HG02759 (cell line): ENCODE results near the gene CBFA2T2.
A peak's percentile ranks its signal among the peaks of the same experiment; 100 is the strongest.
"Not testable (repeated sequence)": the region's sequence is repeated elsewhere in the genome, so short reads cannot be mapped to it uniquely, and the experiment has no call there.

ENCODE experiments used
- ATAC-seq: cut with Tn5 transposase; IDR thresholded peaks from one replicate; pipeline ENCODE4 v1.9.1; 2021; ENCODE audit warnings: mild to moderate bottlenecking, moderate library complexity; ENCODE audit not compliant: unreplicated experiment

CBFA2T2 gene

DNA sequence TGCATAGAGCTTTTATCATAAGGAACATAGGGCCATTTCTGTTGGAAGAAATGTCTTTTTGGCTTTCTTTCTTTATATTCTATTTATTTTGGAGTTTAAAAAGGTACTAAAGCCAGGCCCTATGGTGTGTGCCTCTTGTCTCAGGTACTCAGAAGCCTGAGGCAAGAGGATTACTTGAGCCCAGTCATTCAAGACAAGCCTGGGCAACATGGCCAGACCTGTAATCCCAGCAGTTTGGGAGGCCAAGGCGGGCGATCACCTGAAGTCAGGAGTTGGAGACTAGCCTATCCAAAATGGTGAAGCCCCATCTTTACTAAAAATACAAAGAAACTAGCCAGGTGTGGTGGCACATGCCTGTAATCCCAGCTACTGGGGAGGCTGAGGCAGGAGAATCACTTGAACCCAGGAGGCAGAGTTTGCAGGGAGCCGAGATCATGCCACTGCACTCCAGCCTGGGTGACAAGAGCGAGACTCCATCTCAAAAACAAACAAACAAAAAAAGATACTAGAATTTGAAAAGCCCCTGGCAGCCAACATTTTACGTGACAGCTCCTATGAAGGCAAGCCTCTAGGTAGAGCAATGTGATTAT is 80.0 kb downstream of the CBFA2T2 start:
- ATAC-seq, result no peak

DNA sequence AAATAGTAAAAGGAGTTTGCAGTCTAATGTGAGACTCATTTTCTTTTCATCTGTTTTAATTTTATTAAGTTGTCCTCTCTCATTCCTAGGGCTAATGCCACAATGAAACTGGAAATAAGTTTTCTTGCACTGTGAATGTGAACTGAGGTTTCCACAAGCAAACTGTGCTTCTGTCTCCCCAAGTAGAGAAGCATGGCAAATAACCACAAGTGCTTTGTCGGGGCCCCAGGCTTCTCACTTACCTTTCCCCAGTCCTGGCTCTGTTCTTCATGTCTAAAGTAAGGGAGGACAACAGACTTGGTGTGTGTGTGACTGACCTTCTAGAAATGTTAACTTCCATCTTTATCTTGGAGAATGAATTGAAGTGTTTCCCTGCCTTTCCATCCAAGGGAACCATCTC is 80.8 kb downstream of the CBFA2T2 start:
- ATAC-seq, result no peak

DNA sequence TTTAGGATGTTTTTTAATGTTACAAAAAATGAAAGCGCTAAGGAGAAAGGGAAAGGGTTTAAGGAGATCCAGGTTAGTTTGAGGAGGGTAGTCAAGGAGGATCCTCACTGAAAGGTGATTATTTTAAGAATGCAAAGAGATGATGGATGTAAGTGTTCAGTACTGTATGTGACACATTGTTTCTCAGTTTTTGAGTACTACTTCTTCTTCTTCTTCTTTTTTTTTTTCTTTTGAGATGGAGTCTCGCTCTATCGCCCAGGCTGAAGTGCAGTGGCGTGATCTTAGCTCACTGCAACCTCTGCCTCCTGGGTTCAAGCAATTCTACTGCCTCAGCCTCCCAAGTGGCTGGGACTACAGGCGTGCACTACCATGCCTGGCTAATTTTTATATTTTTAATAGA is 83.4 kb downstream of the CBFA2T2 start:
- ATAC-seq, result not testable (repeated sequence)

GRCh38 chr20:33575282-33575681 is 85.4 kb downstream of the CBFA2T2 start:
- no peak for ATAC-seq

GRCh38 chr20:33576432-33577125 is 86.7 kb downstream of the CBFA2T2 start:
- ATAC-seq, result no peak

DNA sequence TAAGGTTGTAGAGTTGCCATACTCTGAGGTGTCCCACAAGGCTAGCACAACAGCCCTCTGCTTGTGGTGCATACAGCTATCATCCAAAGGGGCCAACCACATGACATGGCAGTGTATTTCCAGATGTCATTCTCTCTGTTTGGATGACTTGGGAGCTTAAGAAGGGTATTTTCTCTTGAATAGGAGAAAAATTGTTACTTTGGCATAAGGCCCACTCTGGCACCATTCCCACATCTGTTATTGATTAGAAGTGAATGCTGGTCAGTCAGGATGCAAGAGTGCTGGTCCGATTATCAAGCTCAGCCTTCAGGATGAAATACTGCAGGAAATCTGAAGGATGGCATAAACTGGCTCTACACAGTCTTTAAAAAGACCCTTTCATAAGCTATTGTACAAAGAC is 88.6 kb downstream of the CBFA2T2 start:
- no peak for ATAC-seq

GRCh38 chr20:33583143-33583542 is 93.2 kb downstream of the CBFA2T2 start:
- ATAC-seq, result no peak

DNA sequence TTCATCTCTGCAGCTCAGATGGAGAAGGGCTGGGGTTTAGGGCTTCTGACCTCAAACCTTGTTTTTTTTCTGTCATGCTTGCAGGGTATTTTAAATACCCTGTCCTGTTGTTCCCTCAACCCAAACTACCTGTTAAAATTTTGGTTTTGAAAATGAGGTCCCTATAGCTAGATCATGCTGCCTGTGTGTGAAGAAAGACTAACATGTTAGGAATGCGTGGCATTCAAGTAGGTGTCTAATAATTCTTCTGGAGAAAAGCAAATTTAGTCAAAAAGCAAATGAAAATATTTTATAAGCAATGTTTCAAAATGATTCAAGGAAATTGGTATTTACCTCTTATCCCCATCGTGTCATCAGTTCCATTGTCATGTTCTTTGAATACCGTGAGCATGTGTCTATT is 95.1 kb downstream of the CBFA2T2 start:
- ATAC-seq, result no peak

DNA sequence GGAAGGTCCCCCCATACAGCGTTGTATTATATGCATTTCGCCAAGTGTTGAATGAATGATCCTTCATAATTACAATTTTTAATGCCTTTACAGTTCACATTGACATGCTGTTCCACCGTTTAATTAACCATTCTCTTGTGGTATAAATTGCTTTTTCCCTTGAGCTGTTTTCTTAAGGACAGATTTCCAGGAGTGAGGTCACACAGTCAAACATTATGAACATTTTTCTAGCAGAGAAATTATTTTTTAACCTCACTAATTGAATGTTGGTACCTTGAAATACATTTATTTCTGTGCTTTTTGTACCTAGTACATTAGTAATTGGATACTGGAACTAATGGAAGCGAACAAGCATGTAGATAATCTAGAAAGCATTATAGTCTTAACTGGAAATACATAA is 95.5 kb downstream of the CBFA2T2 start:
- ATAC-seq, result no peak

- no peak for ATAC-seq
Measured at GRCh38 chr20:33589059-33589458, 99.2 kb downstream of the CBFA2T2 start.

- not testable (repeated sequence) for ATAC-seq
Measured at GRCh38 chr20:33591901-33592300, 102.0 kb downstream of the CBFA2T2 start.

- ATAC-seq, result no peak
Measured at GRCh38 chr20:33594743-33595142, 104.8 kb downstream of the CBFA2T2 start.

GRCh38 chr20:33600414-33600813 is 110.5 kb downstream of the CBFA2T2 start:
- no peak for ATAC-seq

- no peak for ATAC-seq
Measured at GRCh38 chr20:33600981-33601380, 111.1 kb downstream of the CBFA2T2 start.

- no peak for ATAC-seq
Measured at GRCh38 chr20:33601861-33602260, 112.0 kb downstream of the CBFA2T2 start.

GRCh38 chr20:33602826-33603590 is 113.1 kb downstream of the CBFA2T2 start:
- ATAC-seq, result peak; percentile 57

DNA sequence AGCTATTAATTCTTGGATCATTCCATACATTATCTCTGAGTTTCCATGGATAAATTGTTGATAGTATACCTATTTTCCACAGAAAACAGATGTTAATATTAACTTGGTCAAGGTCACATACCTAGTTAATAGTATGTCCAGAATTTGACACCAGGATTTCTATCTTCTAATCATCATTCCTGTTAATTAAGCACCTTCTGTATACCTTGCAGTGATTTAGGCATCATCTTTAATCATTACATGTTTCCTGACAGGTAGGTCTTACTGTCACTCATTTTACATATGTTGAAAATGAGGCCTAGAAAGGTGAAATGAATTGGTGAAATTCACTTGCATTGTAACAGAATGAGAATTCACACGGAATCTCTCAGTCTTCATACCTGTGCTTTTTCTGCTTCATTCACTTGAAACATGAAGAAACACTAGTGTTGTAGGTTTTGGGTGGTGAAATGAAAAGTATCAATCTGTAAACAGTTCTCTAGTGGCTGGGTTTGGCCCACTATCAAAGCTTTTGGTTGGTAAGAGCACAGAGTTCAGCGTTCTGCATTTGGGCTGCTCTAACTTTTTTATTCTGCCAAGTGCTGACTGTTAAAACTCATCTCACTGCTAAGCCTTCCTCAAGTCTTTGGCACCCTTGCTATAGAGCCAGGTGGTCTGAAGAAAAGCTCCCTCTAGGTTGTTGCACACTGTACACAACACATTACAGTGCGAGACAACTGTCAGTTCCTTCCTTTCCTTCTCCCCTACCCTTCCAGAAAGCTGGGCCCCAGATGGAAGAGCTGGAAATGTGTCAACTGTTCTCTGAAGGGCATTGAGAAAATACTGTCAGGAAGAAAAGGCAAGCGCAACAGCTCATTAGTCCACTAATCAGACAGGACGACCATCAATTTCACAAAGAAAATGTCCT is 114.4 kb downstream of the CBFA2T2 start:
- ATAC-seq, result no peak

GRCh38 chr20:33604991-33605370 is 115.1 kb downstream of the CBFA2T2 start:
- ATAC-seq, result no peak

DNA sequence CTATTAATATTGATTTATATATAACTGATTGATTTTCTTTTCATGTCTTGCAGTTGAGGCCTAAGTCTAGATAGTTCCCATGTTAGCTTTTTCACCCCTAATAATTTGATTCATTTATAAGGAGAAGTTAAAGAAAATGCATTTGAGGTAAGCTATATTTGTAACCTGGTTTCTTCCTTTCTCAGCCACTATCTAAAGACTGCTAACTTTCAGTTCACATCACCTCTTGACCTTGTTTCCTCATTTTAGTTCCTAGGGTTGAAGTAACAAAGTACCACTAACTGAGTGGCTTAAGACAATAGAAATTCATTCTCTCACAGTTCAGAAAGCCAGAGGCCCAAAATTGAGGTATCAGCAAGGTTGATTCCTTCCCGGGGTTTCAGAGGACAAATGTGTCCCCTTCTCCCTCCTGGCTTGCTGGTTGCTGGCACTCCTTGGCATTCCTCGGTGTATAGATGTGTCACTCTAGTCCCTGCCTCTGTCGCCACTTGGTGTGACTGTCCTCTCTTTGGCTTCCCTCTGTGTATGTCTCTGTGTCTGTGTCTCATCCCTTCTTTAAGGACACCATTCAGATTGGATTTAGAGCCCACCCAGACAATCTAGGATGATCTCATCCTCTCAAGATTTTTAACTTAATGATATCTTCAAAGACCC is 116.3 kb downstream of the CBFA2T2 start:
- peak; percentile 69 for ATAC-seq

GRCh38 chr20:33609504-33609903 is 119.6 kb downstream of the CBFA2T2 start:
- no peak for ATAC-seq

DNA sequence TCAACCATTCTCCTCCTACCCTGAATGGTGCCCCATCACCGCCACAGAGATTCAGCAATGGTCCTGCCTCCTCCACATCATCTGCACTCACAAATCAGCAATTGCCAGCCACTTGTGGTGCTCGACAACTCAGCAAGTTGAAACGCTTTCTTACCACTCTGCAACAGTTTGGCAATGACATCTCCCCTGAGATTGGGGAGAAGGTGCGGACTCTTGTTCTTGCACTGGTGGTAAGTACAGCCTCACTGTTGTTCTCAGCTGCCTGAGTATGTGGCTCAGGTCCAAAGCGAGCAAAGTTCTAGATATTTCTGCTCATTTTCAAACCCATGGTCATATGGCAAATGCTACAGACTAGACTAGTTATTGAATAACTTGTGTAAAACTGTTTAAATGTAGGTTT is 121.2 kb downstream of the CBFA2T2 start:
- ATAC-seq, result no peak
